HepG2 (cell line): Measurements from ENCODE around the gene FUT8. TPM values are rescaled to one million over a fixed set of nuclear protein-coding genes. Genes with fewer than 3 reads are reported as not detected.

Source experiments
- ATAC-seq: fragments of 200-7000 bp; cut with Tn5 transposase; 3 replicates; pipeline ENCODE4 v1.9.1; 2020; ENCODE audit warnings: mild to moderate bottlenecking, moderate library complexity
- BruUV-seq: library from RNA; stranded (reverse); fragments of 400-500 nt; replicated peaks from 2 replicates; lab custom pipeline; 2021; lab: Mats Ljungman, UMichigan
- CTCF ChIA-PET: fragments of 300-600 bp; formaldehyde crosslinking; extraction: SDS; loops from one replicate; lab custom pipeline; 2021; ENCODE audit warnings: low total read pairs, inconsistent platforms, low intra/inter-chr PET ratio; lab: Yijun Ruan, JAX
- POLR2A ChIA-PET: fragments of 350-600 bp; sonication (Branson Sonifier 250); formaldehyde crosslinking; loops from one replicate; lab custom pipeline; 2020; ENCODE audit warnings: antibody characterized with exemption, inconsistent platforms; lab: Yijun Ruan, JAX
- DNase-seq: peaks from one replicate; pipeline ENCODE4 v3.0.0-alpha.2; 2015; ENCODE audit warnings: low spot score
- FAIRE-seq: peaks from 3 replicates; lab custom pipeline; 2011; peaks lifted over from hg19 to GRCh38; lab: Jason Lieb, UNC
- H2AFZ ChIP-seq: one replicate; pipeline ENCODE4 v1.6.1; 2011; ENCODE audit warnings: low read length, inconsistent platforms
- H3K27ac ChIP-seq: fragments of 300-600 bp; 3 replicates; pipeline ENCODE4 v1.8.0; 2011; ENCODE audit warnings: mixed run types, mild to moderate bottlenecking, mixed read lengths, low read length, inconsistent platforms; ENCODE audit not compliant: insufficient read depth; ENCODE audit errors: extremely low read length
- H3K27me3 ChIP-seq, 2 experiments: fragments of 200-600 bp in 1 of 2; 2 replicates in 1 of 2; 3 replicates in 1 of 2; pipeline versions ENCODE4 v1.6.0 to v1.8.0; 2011; ENCODE audit warnings: low read length in 2 of 2, mild to moderate bottlenecking in 2 of 2, moderate library complexity in 2 of 2, inconsistent platforms in 1 of 2; ENCODE audit not compliant: insufficient read depth in 2 of 2, control insufficient read depth in 1 of 2
- H3K36me3 ChIP-seq, 2 experiments: fragments of 200-600 bp in 1 of 2; replicated peaks in 1 of 2; 2 replicates in 1 of 2; 3 replicates in 1 of 2; pipeline versions ENCODE4 v1.5.1 to v1.8.0; 2011; ENCODE audit warnings: low read length in 2 of 2, inconsistent platforms in 1 of 2; ENCODE audit not compliant: insufficient read depth in 2 of 2, control insufficient read depth in 1 of 2
- H3K4me1 ChIP-seq: 2 replicates; pipeline ENCODE4 v1.5.1; 2012; ENCODE audit warnings: low read length, inconsistent platforms; ENCODE audit not compliant: insufficient read depth
- H3K4me2 ChIP-seq: 2 replicates; pipeline ENCODE4 v1.6.0; 2011; ENCODE audit warnings: low read depth, low read length, inconsistent platforms
- H3K4me3 ChIP-seq, 3 experiments: fragments of 200-600 bp in 1 of 3; sonication (generic), shearing (Covaris generic) in 1 of 3; replicated peaks in 1 of 3; 2 replicates each; pipeline ENCODE4 v1.5.1; 2011 to 2016; ENCODE audit warnings: low read length in 3 of 3, inconsistent platforms in 2 of 3, low read depth in 2 of 3, mild to moderate bottlenecking in 2 of 3, control low read depth in 1 of 3, mixed read lengths in 1 of 3; ENCODE audit not compliant: insufficient read depth in 1 of 3
- H3K79me2 ChIP-seq: one replicate; pipeline ENCODE4 v1.6.1; 2011; ENCODE audit warnings: low read length, inconsistent platforms; ENCODE audit not compliant: insufficient read depth
- H3K9ac ChIP-seq: 2 replicates; pipeline ENCODE4 v1.6.0; 2011; ENCODE audit warnings: mild to moderate bottlenecking, low read depth, low read length, inconsistent platforms; ENCODE audit not compliant: insufficient read depth
- H3K9me3 ChIP-seq: 2 replicates; pipeline ENCODE4 v1.5.1; 2012; ENCODE audit warnings: mild to moderate bottlenecking, low read length
- H4K20me1 ChIP-seq: 2 replicates; pipeline ENCODE4 v1.6.0; 2011; ENCODE audit warnings: inconsistent platforms, mild to moderate bottlenecking, low read length, moderate library complexity; ENCODE audit not compliant: insufficient read depth
- FOXC1 ChIP-seq: sonication (generic); formaldehyde crosslinking; IDR thresholded peaks from 2 replicates; pipeline ENCODE4 v1.8.0; 2022; ENCODE audit warnings: mild to moderate bottlenecking, missing genetic modification reagents, borderline replicate concordance
- JUN ChIP-seq: sonication (generic); formaldehyde crosslinking; IDR thresholded peaks from 2 replicates; pipeline ENCODE4 v1.4.0; 2020; ENCODE audit warnings: mild to moderate bottlenecking, missing genetic modification reagents
- KAT7 ChIP-seq: IDR thresholded peaks from 2 replicates; pipeline ENCODE4 v1.6.1; 2018; ENCODE audit warnings: borderline replicate concordance, missing compliant biosample characterization
- KLF12 ChIP-seq: sonication (generic); formaldehyde crosslinking; IDR thresholded peaks from 2 replicates; pipeline ENCODE4 v1.4.0; 2020; ENCODE audit warnings: missing genetic modification reagents, borderline replicate concordance
- ZFP36L2 ChIP-seq: sonication (generic); formaldehyde crosslinking; IDR thresholded peaks from 2 replicates; pipeline ENCODE4 v1.4.0; 2020; ENCODE audit warnings: missing genetic modification reagents
- ZNF30 ChIP-seq: sonication (generic); formaldehyde crosslinking; IDR thresholded peaks from 2 replicates; pipeline ENCODE4 v1.5.0; 2020; ENCODE audit warnings: mild to moderate bottlenecking, missing genetic modification reagents
- ZNF569 ChIP-seq: sonication (generic); formaldehyde crosslinking; IDR thresholded peaks from 2 replicates; pipeline ENCODE4 v1.5.0; 2020; ENCODE audit warnings: mild to moderate bottlenecking, missing genetic modification reagents, moderate library complexity, borderline replicate concordance
- ZNF644 ChIP-seq: IDR thresholded peaks from 2 replicates; pipeline ENCODE4 v1.6.1; 2016; ENCODE audit warnings: low read depth
- ZNF878 ChIP-seq: sonication (generic); formaldehyde crosslinking; IDR thresholded peaks from 2 replicates; pipeline ENCODE4 v1.8.1; 2023; ENCODE audit warnings: mild to moderate bottlenecking, missing genetic modification reagents, moderate library complexity
- ZSCAN12 ChIP-seq: sonication (generic); formaldehyde crosslinking; IDR thresholded peaks from 2 replicates; pipeline ENCODE4 v1.9.0; 2021; ENCODE audit warnings: mild to moderate bottlenecking, missing genetic modification reagents
- in situ Hi-C: cut with HindIII; loops from 2 replicates; pipeline ENCODE4 v1.10.0; 2017; ENCODE audit warnings: low pct_unique_long_range_greater_than_20kb; ENCODE audit not compliant: extremely low pct_ligation_motif_present
- intact Hi-C: fragments of 100-400 bp; cut with micrococcal nuclease; formaldehyde crosslinking; loops from one replicate; pipeline ENCODE4 v1.10.0; 2022; ENCODE audit not compliant: unreplicated experiment
- polyA plus RNA-seq, 8 experiments: library from polyadenylated mRNA; depleted of rRNA in 3 of 8; stranded (reverse) in 7 of 8; unstranded in 1 of 8; fragments of >200 nt; fragmentation: Illumina TruSeq in 4 of 8; extraction: Trizol in 4 of 8; gene quantifications; 2 replicates each; pipeline versions ENCODE4 v1.2.1 to v1.2.3, GENCODE V29; 2011 to 2016; ENCODE audit warnings: low read depth in 4 of 8, missing spikeins in 1 of 8, mixed read lengths in 1 of 8; ENCODE audit not compliant: insufficient read depth in 1 of 8
- total RNA-seq, 5 experiments: library from RNA; depleted of rRNA; stranded (reverse); fragments of >200 nt; fragmentation: Illumina TruSeq; extraction: Trizol; gene quantifications; 2 replicates each; pipeline ENCODE4 v1.2.3, GENCODE V29; 2016; ENCODE audit warnings: low read depth in 1 of 5
- TF ChIP-seq, protein P1 (sequence below), 2 experiments: sonication (generic) in 1 of 2; formaldehyde crosslinking in 1 of 2; IDR thresholded peaks; 2 replicates each; pipeline versions ENCODE4 v1.4.0 to v1.6.1; 2016 to 2020; ENCODE audit warnings: borderline replicate concordance in 1 of 2, low read depth in 1 of 2, mild to moderate bottlenecking in 1 of 2, missing genetic modification reagents in 1 of 2
- TF ChIP-seq, protein P2 (sequence below): sonication (generic); formaldehyde crosslinking; IDR thresholded peaks from 2 replicates; pipeline ENCODE4 v1.9.0; 2022; ENCODE audit warnings: low read depth, missing genetic modification reagents
- TF ChIP-seq, protein P3 (sequence below): sonication (generic); formaldehyde crosslinking; IDR thresholded peaks from 2 replicates; pipeline ENCODE4 v1.4.0; 2020; ENCODE audit warnings: mild to moderate bottlenecking, missing genetic modification reagents
- TF ChIP-seq, protein P4 (sequence below): sonication (generic); formaldehyde crosslinking; IDR thresholded peaks from 2 replicates; pipeline ENCODE4 v1.4.0; 2020; ENCODE audit warnings: missing genetic modification reagents

Gene FUT8
- total and polyA plus RNA-seq, 2 of the 13 experiments (the other 11 are each of a cell fraction or from before 2014, with no cell fraction given): 9.3 to 17.5 TPM

DNA sequence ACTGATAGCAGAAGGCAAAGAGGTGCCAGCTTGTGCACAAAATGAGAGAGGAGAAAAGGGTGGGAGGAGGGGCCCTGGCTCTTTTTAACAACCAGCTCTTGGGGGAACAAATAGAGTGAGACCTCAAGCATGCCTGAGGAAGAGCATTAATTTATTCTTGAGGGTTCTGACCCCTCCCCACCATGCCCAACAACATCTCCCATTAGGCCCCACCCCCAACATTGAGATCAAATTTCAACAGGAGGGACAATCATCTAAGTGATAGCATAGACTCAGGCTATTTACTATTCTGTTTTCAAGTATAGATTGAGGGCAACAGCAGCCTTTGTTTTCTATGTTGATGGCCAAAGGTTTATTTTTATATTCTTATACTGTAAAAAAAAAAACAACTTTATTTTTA lies 59.7 kb downstream of the FUT8 start:
- H2AFZ ChIP-seq: no peak overlapping the region
- no peaks in the 10 kb centered on the region for H4K20me1 ChIP-seq
- no peak overlapping the region for H3K27ac ChIP-seq
- TF ChIP-seq, protein P1, sequence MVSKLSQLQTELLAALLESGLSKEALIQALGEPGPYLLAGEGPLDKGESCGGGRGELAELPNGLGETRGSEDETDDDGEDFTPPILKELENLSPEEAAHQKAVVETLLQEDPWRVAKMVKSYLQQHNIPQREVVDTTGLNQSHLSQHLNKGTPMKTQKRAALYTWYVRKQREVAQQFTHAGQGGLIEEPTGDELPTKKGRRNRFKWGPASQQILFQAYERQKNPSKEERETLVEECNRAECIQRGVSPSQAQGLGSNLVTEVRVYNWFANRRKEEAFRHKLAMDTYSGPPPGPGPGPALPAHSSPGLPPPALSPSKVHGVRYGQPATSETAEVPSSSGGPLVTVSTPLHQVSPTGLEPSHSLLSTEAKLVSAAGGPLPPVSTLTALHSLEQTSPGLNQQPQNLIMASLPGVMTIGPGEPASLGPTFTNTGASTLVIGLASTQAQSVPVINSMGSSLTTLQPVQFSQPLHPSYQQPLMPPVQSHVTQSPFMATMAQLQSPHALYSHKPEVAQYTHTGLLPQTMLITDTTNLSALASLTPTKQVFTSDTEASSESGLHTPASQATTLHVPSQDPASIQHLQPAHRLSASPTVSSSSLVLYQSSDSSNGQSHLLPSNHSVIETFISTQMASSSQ (IDR thresholded peaks at IDR 0.05; ENCODE audit: low read depth): no peak
- TF ChIP-seq, protein P1 (CRISPR knock-in tag; IDR thresholded peaks at IDR 0.05; ENCODE audit: borderline replicate concordance): no peak
- TF ChIP-seq, protein P2, sequence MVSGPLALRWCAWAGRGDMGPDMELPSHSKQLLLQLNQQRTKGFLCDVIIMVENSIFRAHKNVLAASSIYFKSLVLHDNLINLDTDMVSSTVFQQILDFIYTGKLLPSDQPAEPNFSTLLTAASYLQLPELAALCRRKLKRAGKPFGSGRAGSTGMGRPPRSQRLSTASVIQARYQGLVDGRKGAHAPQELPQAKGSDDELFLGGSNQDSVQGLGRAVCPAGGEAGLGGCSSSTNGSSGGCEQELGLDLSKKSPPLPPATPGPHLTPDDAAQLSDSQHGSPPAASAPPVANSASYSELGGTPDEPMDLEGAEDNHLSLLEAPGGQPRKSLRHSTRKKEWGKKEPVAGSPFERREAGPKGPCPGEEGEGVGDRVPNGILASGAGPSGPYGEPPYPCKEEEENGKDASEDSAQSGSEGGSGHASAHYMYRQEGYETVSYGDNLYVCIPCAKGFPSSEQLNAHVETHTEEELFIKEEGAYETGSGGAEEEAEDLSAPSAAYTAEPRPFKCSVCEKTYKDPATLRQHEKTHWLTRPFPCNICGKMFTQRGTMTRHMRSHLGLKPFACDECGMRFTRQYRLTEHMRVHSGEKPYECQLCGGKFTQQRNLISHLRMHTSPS: no peak
- TF ChIP-seq ZNF569 (CRISPR knock-in tag) (no peak), JUN (CRISPR knock-in tag) (no peak), ZNF30 (CRISPR knock-in tag) (no peak), ZFP36L2 (CRISPR knock-in tag) (no peak), KLF12 (CRISPR knock-in tag) (no peak), ZNF644 (CRISPR knock-in tag) (no peak), ZNF878 (CRISPR knock-in tag) (no peak), KAT7 (CRISPR knock-in tag) (no peak), FOXC1 (no peak), ZSCAN12 (CRISPR knock-in tag) (no peak)
- TF ChIP-seq, protein P3, sequence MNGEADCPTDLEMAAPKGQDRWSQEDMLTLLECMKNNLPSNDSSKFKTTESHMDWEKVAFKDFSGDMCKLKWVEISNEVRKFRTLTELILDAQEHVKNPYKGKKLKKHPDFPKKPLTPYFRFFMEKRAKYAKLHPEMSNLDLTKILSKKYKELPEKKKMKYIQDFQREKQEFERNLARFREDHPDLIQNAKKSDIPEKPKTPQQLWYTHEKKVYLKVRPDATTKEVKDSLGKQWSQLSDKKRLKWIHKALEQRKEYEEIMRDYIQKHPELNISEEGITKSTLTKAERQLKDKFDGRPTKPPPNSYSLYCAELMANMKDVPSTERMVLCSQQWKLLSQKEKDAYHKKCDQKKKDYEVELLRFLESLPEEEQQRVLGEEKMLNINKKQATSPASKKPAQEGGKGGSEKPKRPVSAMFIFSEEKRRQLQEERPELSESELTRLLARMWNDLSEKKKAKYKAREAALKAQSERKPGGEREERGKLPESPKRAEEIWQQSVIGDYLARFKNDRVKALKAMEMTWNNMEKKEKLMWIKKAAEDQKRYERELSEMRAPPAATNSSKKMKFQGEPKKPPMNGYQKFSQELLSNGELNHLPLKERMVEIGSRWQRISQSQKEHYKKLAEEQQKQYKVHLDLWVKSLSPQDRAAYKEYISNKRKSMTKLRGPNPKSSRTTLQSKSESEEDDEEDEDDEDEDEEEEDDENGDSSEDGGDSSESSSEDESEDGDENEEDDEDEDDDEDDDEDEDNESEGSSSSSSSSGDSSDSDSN (CRISPR knock-in tag): no peak
- TF ChIP-seq, protein P4, sequence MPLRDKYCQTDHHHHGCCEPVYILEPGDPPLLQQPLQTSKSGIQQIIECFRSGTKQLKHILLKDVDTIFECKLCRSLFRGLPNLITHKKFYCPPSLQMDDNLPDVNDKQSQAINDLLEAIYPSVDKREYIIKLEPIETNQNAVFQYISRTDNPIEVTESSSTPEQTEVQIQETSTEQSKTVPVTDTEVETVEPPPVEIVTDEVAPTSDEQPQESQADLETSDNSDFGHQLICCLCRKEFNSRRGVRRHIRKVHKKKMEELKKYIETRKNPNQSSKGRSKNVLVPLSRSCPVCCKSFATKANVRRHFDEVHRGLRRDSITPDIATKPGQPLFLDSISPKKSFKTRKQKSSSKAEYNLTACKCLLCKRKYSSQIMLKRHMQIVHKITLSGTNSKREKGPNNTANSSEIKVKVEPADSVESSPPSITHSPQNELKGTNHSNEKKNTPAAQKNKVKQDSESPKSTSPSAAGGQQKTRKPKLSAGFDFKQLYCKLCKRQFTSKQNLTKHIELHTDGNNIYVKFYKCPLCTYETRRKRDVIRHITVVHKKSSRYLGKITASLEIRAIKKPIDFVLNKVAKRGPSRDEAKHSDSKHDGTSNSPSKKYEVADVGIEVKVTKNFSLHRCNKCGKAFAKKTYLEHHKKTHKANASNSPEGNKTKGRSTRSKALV (CRISPR knock-in tag): no peak
- H3K79me2 ChIP-seq: no peaks in the 10 kb centered on the region
- H3K9me3 ChIP-seq: no peaks in the 10 kb centered on the region
- ATAC-seq (no peak), DNase-seq (no peak), FAIRE-seq (no peak)
- H3K4me3 ChIP-seq: no peak overlapping the region
- no peaks in the 10 kb centered on the region for H3K27me3 ChIP-seq
- ChIA-PET POLR2A (no interaction called here), CTCF (no interaction called here)
- no TSS peak for BruUV-seq
- no peaks in the 10 kb centered on the region for H3K36me3 ChIP-seq
- no peak overlapping the region for H3K4me2 ChIP-seq
- in situ Hi-C loops (no loop called here), intact Hi-C loops (no loop called here)
- H3K4me1 ChIP-seq: peaks cover 14% of the 10 kb centered on the region
- no peak overlapping the region for H3K9ac ChIP-seq
